ENCODE measurements around the gene TGM2. TPM values are rescaled to one million over a fixed set of nuclear protein-coding genes. Genes with fewer than 3 reads are reported as not detected.

Gene TGM2
- total RNA-seq, 1 experiment from 2014 or later: 113 TPM

- DNase-seq (ENCODE audit: low read depth, low spot score) (no peak), ATAC-seq (no peak)
- H3K4me3 ChIP-seq (ENCODE audit: low read depth in 2 of 2, low read length in 2 of 2): no peak overlapping the region
- no peaks in the 10 kb centered on the region for H3K4me1 ChIP-seq (ENCODE audit: control insufficient read depth, insufficient read depth, low read length)
- POLR2A ChIA-PET: no interaction called here
- H3K36me3 ChIP-seq (ENCODE audit: control insufficient read depth, insufficient read depth, low read length): no peaks in the 10 kb centered on the region
- TF ChIP-seq POLR2AphosphoS5 (IDR thresholded peaks at IDR 0.05; ENCODE audit: low read depth, low read length) (no peak), SIN3A (IDR thresholded peaks at IDR 0.05; ENCODE audit: borderline replicate concordance, insufficient read depth, low read depth, low read length) (no peak), TCF7L2 (IDR thresholded peaks at IDR 0.05; ENCODE audit: low read depth, low read length) (no peak)
- TF ChIP-seq, protein P1, sequence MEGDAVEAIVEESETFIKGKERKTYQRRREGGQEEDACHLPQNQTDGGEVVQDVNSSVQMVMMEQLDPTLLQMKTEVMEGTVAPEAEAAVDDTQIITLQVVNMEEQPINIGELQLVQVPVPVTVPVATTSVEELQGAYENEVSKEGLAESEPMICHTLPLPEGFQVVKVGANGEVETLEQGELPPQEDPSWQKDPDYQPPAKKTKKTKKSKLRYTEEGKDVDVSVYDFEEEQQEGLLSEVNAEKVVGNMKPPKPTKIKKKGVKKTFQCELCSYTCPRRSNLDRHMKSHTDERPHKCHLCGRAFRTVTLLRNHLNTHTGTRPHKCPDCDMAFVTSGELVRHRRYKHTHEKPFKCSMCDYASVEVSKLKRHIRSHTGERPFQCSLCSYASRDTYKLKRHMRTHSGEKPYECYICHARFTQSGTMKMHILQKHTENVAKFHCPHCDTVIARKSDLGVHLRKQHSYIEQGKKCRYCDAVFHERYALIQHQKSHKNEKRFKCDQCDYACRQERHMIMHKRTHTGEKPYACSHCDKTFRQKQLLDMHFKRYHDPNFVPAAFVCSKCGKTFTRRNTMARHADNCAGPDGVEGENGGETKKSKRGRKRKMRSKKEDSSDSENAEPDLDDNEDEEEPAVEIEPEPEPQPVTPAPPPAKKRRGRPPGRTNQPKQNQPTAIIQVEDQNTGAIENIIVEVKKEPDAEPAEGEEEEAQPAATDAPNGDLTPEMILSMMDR (IDR thresholded peaks at IDR 0.05): no peak
- TF ChIP-seq, protein P2, sequence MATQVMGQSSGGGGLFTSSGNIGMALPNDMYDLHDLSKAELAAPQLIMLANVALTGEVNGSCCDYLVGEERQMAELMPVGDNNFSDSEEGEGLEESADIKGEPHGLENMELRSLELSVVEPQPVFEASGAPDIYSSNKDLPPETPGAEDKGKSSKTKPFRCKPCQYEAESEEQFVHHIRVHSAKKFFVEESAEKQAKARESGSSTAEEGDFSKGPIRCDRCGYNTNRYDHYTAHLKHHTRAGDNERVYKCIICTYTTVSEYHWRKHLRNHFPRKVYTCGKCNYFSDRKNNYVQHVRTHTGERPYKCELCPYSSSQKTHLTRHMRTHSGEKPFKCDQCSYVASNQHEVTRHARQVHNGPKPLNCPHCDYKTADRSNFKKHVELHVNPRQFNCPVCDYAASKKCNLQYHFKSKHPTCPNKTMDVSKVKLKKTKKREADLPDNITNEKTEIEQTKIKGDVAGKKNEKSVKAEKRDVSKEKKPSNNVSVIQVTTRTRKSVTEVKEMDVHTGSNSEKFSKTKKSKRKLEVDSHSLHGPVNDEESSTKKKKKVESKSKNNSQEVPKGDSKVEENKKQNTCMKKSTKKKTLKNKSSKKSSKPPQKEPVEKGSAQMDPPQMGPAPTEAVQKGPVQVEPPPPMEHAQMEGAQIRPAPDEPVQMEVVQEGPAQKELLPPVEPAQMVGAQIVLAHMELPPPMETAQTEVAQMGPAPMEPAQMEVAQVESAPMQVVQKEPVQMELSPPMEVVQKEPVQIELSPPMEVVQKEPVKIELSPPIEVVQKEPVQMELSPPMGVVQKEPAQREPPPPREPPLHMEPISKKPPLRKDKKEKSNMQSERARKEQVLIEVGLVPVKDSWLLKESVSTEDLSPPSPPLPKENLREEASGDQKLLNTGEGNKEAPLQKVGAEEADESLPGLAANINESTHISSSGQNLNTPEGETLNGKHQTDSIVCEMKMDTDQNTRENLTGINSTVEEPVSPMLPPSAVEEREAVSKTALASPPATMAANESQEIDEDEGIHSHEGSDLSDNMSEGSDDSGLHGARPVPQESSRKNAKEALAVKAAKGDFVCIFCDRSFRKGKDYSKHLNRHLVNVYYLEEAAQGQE (IDR thresholded peaks at IDR 0.05; ENCODE audit: insufficient read depth in 1 of 2, low read depth in 2 of 2, low read length in 1 of 2): no peak
- H3K27ac ChIP-seq (ENCODE audit: low read length): no peak overlapping the region
- CTCF ChIA-PET: no interaction called here
- BruUV-seq (replicated peaks): no TSS peak
- no peaks in the 10 kb centered on the region for H3K9me3 ChIP-seq (ENCODE audit: control insufficient read depth, insufficient read depth, low read depth, low read length)
- intact Hi-C loops (cut with micrococcal nuclease; ENCODE audit: unreplicated experiment): no loop called here
- in situ Hi-C loops (cut with HindIII; ENCODE audit: low pct_unique_long_range_greater_than_20kb, low sequenced_read_pairs): no loop called here
- no peaks in the 10 kb centered on the region for H3K27me3 ChIP-seq (ENCODE audit: control insufficient read depth, insufficient read depth, low read length)
These were observed 14.8 kb upstream of the TGM2 start for GRCh38 chr20:38179846-38180245.

DNA sequence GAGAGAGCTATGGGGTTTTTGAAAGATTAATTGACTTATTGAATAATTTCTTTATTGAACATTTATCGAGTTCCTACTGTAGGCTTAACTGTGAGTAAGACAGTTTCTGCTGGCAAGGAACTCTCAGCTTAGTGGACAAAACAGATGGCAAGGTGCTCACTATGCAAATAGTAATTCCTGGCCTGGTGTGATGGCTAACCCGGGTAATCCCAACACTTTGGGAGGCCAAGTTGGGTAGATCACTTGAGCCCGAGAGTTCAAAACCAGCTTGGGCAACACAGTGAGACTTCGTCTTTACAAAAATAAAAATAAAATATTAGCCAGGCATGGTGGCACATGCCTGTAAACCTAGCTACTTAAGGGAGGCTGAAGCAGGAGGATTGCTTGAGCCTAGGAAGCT lies 13.5 kb upstream of the TGM2 start:
- Histone ChIP-seq H3K4me1 (ENCODE audit: control insufficient read depth, insufficient read depth, low read length) (no peaks in the 10 kb centered on the region; the same call in 1 of the 2 replicates), H3K27me3 (ENCODE audit: control insufficient read depth, insufficient read depth, low read length) (no peaks in the 10 kb centered on the region), H3K36me3 (ENCODE audit: control insufficient read depth, insufficient read depth, low read length) (no peaks in the 10 kb centered on the region), H3K4me3 (ENCODE audit: low read depth in 2 of 2, low read length in 2 of 2) (no peak overlapping the region), H3K9me3 (ENCODE audit: control insufficient read depth, insufficient read depth, low read depth, low read length) (no peaks in the 10 kb centered on the region), H3K27ac (ENCODE audit: low read length) (no peak overlapping the region)
- ATAC-seq (no peak), DNase-seq (ENCODE audit: low read depth, low spot score) (no peak)
- ChIA-PET POLR2A (no interaction called here), CTCF (no interaction called here)
- in situ Hi-C loops (cut with HindIII; ENCODE audit: low pct_unique_long_range_greater_than_20kb, low sequenced_read_pairs) (no loop called here), intact Hi-C loops (cut with micrococcal nuclease; ENCODE audit: unreplicated experiment) (no loop called here)
- BruUV-seq (replicated peaks): no TSS peak
- TF ChIP-seq TCF7L2 (IDR thresholded peaks at IDR 0.05; ENCODE audit: low read depth, low read length) (no peak), POLR2AphosphoS5 (IDR thresholded peaks at IDR 0.05; ENCODE audit: low read depth, low read length) (no peak), SIN3A (IDR thresholded peaks at IDR 0.05; ENCODE audit: borderline replicate concordance, insufficient read depth, low read depth, low read length) (no peak)
- TF ChIP-seq, protein P1 (IDR thresholded peaks at IDR 0.05): no peak
- TF ChIP-seq, protein P2 (IDR thresholded peaks at IDR 0.05; ENCODE audit: insufficient read depth in 1 of 2, low read depth in 2 of 2, low read length in 1 of 2): no peak
